Activated CD4-positive, alpha-beta memory T cell treated with anti-CD3 and anti-CD28 coated beads, Interleukin-2, amount 10 ng/mL, durations not matched to agents 7 days and 5 days (primary cell): Measurements from ENCODE around the gene PITHD1. TPM values are rescaled to one million over a fixed set of nuclear protein-coding genes. Genes with fewer than 3 reads are reported as not detected.
"Not testable (repeated sequence)": the region's sequence is repeated elsewhere in the genome, so short reads cannot be mapped to it uniquely, and the experiment has no call there.

Experiments
- CTCF ChIA-PET: fragments of 350-600 bp; sonication (Branson Sonifier 250); formaldehyde crosslinking; loops from one replicate; lab custom pipeline; 2021; ENCODE audit warnings: antibody characterized with exemption, inconsistent platforms; lab: Charles Lee
- POLR2A ChIA-PET: fragments of 350-600 bp; sonication (Branson Sonifier 250); formaldehyde crosslinking; loops from one replicate; lab custom pipeline; 2021; ENCODE audit warnings: antibody characterized with exemption; lab: Charles Lee
- DNase-seq: peaks from one replicate; pipeline ENCODE4 v3.0.0-alpha.2; 2020
- H3K27ac Mint-ChIP-seq: one replicate; pipeline ENCODE4 v1.8.0; 2021; ENCODE audit warnings: mild to moderate bottlenecking, mixed read lengths
- H3K27me3 Mint-ChIP-seq: one replicate; pipeline ENCODE4 v1.8.0; 2021; ENCODE audit warnings: mixed read lengths
- H3K36me3 Mint-ChIP-seq: one replicate; pipeline ENCODE4 v1.8.0; 2021; ENCODE audit warnings: low read depth, mixed read lengths
- H3K4me1 Mint-ChIP-seq: one replicate; pipeline ENCODE4 v1.8.0; 2021; ENCODE audit warnings: mixed read lengths
- H3K4me3 Mint-ChIP-seq: one replicate; pipeline ENCODE4 v1.8.0; 2021; ENCODE audit warnings: mild to moderate bottlenecking, mixed read lengths
- H3K9me3 Mint-ChIP-seq: one replicate; pipeline ENCODE4 v1.8.0; 2021; ENCODE audit warnings: mixed read lengths
- total RNA-seq, 2 experiments: library from RNA; stranded (reverse); gene quantifications; one replicate each; pipeline ENCODE4 v1.2.3, GENCODE V29; 2021

The PITHD1 gene, protein sequence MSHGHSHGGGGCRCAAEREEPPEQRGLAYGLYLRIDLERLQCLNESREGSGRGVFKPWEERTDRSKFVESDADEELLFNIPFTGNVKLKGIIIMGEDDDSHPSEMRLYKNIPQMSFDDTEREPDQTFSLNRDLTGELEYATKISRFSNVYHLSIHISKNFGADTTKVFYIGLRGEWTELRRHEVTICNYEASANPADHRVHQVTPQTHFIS
- total RNA-seq: 10 to 100 TPM; 50.0 to 51.6 TPM

DNA sequence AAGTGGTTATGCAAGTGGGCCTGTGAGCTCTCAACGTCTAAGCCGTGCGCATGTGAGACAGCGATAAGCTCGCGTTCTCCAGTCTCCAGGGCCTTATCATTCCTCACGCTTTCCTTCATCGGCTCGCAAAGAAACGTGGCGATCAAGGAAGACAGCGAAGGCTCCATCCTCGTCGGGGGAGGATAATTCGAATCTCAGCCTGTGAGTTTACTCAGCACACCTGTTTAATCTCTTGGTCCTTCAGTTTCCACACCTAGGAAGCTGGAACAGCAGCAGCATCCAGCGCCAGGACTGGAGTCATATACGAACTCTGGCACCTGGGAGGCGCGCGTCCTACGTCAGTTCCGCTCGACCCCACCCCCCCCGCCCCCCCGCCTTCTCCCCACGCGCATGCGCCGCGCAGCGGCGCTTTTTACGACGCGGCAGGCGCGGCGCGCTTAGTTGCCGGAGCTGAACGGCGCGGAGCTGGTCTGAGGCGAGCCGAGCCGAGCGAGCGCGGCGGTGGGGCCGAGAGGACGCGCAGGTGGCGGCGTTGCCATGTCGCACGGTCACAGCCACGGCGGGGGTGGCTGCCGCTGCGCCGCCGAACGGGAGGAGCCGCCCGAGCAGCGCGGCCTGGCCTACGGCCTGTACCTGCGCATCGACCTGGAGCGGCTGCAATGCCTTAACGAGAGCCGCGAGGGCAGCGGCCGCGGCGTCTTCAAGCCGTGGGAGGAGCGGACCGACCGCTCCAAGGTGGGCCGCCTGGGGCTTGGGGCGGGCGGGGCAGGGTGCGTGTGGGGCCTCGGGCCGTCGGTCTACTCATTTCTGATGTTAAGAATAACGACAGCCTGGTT, at the start of gene PITHD1:
Gene PITHD1, plus strand, starts transcription at position 440 of the 836 bp plus-strand sequence. Its CDS starts 98 bp downstream, at position 538.
- peak; percentile 85 for DNase-seq
- CTCF ChIA-PET: interaction anchor here (0.5 to 2.5 kb wide), 10 partner anchors 11 to 237 kb away, joined by 3 to 9 read pairs (median 4); partner anchors contain the start of genes ELOA and LYPLA2
- Mint-ChIP-seq H3K4me3 (peak within 1 kb of the TSS; percentile 83), H3K36me3 (peaks cover 11% of the 10 kb centered on the region), H3K27me3 (no peaks in the 10 kb centered on the region), H3K9me3 (no peaks in the 10 kb centered on the region), H3K4me1 (peaks cover 56% of the 10 kb centered on the region), H3K27ac (peak within 1 kb of the TSS; percentile 81)
- POLR2A ChIA-PET: interaction anchor here (0.8 to 6.1 kb wide), 20 partner anchors 12 to 254 kb away, joined by 3 to 115 read pairs (median 4); partner anchors contain the start of genes ELOA, GALE, HMGCL and LYPLA2

DNA sequence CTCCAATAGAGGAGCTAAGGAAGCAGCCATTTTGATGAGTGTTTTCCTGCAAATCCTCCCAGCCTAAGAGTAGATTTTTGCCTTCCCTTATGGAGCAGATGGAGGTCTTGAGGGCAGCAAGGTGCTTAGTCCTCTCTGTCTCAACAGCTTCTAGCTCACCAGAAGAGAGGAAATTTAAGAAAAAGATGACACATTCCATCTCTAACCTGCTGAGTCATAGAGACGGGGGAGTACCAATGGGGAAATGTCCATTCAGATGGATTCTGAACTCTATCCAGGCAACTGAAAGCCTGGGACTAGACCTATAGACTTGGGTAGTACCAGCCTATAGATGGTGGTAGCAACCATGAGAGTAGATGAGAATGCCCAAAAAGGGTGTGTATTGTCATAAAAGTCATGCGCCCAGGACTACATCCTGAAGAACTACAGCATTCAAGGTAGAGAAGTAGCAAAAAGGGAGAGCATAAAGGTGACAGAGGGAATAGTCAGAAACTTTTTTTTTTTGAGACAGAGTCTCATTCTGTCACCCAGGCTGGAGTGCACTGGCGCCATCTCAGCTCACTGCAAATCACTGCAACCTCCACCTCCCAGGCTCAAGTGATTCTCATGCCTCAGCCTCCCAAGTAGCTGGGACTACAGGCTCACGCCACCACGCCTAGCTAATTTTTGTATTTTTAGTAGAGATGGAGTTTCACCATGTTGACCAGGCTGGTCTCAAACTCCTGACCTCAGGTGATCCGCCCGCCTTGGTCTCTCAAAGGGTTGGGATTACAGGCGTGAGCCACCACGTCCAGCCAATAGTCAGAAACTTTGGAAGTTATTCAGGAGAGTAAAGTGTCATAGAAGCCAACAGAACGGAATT, 45.6 kb upstream of the PITHD1 start:
- H3K36me3 Mint-ChIP-seq: no peaks in the 10 kb centered on the region
- H3K4me1 Mint-ChIP-seq: peaks cover 16% of the 10 kb centered on the region
- H3K27me3 Mint-ChIP-seq: no peaks in the 10 kb centered on the region
- H3K4me3 Mint-ChIP-seq: no peak overlapping the region
- H3K27ac Mint-ChIP-seq: no peak overlapping the region
- POLR2A ChIA-PET: interaction anchor here (0.9 kb wide), 1 partner anchor 93 kb away, joined by 3 read pairs; the partner anchor contains the start of gene HMGCL
- CTCF ChIA-PET: interaction anchor here (1.5 kb wide), 1 partner anchor 12 kb away, joined by 3 read pairs; no protein-coding TSS in a partner anchor
- peaks cover 2% of the 10 kb centered on the region for H3K9me3 Mint-ChIP-seq
- DNase-seq: no peak

DNA sequence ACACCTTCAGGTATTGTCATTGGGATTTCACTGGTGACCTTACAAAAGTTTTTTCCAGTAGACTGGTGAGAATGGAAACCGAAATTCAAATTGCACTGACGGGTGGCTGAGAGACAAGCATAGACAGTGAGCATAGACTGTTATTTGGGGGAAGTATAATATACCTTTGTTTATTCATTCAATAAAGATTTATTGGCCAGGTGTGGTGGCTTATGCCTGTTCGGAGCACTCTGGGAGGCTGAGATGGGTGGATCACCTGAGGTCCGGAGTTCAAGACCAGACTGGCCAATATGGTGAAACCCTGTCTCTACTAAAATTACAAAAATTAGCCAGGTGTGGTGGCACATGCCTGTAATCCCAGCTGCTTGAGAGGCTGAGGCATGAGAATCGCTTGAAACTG, 44.9 kb upstream of the PITHD1 start:
- H3K4me3 Mint-ChIP-seq, H3K9me3 Mint-ChIP-seq, H3K36me3 Mint-ChIP-seq, DNase-seq, H3K27me3 Mint-ChIP-seq, H3K27ac Mint-ChIP-seq: not testable (repeated sequence)
- CTCF ChIA-PET: interaction anchor here (1.2 to 1.6 kb wide), 2 partner anchors 12 to 15 kb away, joined by 3 to 4 read pairs; no protein-coding TSS in a partner anchor
- POLR2A ChIA-PET: interaction anchor here (1.0 to 2.3 kb wide), 2 partner anchors 11 to 42 kb away, joined by 4 to 10 read pairs; partner anchors contain the start of genes ELOA and RPL11
- H3K4me1 Mint-ChIP-seq: peaks cover 16% of the 10 kb centered on the region

DNA sequence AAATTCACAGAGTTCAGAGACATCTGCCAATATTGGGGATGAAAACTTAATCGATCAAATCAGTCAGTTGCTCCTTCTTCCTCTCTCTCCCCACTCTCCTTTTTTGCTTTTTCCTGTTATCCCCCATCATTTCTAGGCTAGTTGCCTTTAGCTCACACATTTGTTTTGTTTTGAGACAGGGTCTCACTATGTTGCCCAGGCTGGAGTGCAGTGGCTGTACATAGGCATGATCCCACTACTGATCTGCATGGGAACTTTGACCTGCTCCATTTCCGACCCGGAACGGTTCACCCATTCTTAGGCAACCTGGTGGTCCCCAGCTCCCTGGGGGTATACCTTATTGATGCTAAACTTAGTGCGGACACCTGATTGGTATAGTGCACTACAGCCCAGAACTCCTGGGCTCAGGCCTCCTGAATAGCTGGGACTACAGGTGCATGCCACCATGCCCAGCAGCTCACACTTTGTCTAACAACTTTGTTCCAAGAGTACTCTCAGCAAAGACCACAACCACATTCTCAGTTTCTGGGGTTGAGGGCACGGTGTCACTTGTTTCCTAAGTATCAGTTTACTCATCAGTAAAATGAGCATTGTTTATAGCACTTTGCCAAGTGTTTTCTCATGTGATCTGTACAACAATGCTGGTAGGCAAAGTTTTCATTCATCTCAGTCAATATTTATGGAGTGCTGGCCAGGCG, 41.6 kb upstream of the PITHD1 start:
- H3K27me3 Mint-ChIP-seq: no peaks in the 10 kb centered on the region
- CTCF ChIA-PET: interaction anchor here (0.8 to 1.5 kb wide), 3 partner anchors 9 to 79 kb away, joined by 3 to 4 read pairs (median 3); partner anchors contain the start of gene RPL11
- H3K4me1 Mint-ChIP-seq: peaks cover 11% of the 10 kb centered on the region
- no peaks in the 10 kb centered on the region for H3K36me3 Mint-ChIP-seq
- peaks cover 2% of the 10 kb centered on the region for H3K9me3 Mint-ChIP-seq
- no peak overlapping the region for H3K27ac Mint-ChIP-seq
- peak; percentile 25 for DNase-seq
- no peak overlapping the region for H3K4me3 Mint-ChIP-seq
- POLR2A ChIA-PET: interaction anchor here (1.8 kb wide), 1 partner anchor 45 kb away, joined by 4 read pairs; the partner anchor contains the start of gene RPL11

DNA sequence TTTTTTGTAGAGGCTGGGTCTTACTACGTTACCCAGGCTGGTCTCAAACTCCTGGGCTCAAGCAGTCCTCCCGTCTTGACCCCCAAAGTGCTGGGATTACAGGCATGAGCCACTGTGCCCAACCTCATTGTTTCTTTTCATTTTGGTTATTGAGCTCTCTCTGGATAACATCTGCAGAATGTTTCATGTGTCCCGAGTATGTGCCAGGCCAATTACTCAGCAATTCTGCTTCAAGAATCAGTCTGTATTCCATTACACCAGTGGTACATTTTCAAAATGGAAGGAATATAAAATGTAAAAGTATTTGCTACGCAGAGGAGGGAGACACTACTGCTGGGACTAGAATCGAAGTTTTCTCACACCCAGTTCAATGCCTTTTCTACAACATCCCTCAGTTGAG, 36.6 kb upstream of the PITHD1 start:
- Mint-ChIP-seq H3K4me3 (peak overlapping the region; percentile 86), H3K27me3 (no peaks in the 10 kb centered on the region), H3K4me1 (peaks cover 31% of the 10 kb centered on the region), H3K36me3 (peaks cover 9% of the 10 kb centered on the region), H3K9me3 (no peaks in the 10 kb centered on the region), H3K27ac (no peak overlapping the region)
- ChIA-PET POLR2A (interaction anchor here (1.1 kb wide), 1 partner anchor 50 kb away, joined by 4 read pairs; the partner anchor contains the start of gene RPL11), CTCF (interaction anchor here (1.3 kb wide), 1 partner anchor 104 kb away, joined by 3 read pairs; no protein-coding TSS in a partner anchor)
- DNase-seq: no peak

DNA sequence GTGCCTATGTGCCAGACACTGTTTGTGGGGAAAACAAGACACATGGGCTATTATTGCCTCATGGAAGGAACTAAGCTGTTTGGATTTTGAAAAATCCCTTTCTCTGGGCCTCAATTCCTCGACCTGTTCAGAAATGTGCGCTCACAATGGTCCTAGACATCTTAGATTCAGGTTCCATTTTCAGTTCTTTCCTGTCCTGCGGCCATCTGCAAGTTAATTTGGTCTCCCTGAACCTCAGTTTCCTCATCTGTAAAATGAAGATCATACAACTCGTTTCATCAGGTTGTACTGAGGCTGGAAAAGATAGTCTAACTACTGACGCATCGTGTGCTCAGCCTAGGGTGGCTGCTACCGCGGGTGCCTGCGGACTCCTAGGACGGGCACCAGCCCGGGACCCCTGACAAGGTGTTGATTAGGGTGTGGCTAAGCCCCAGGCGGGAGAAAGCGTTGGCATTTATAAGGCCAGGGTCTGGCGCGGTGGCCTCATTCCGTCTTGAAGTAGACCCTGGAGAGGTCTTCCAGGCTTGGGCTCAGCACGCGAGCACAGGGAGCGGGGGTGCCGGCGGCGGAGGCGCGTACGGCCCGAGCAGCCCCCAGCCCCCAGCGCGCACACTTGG, 35.4 kb upstream of the PITHD1 start:
- H3K36me3 Mint-ChIP-seq: peaks cover 15% of the 10 kb centered on the region
- H3K9me3 Mint-ChIP-seq: no peaks in the 10 kb centered on the region
- H3K27me3 Mint-ChIP-seq: no peaks in the 10 kb centered on the region
- no peak for DNase-seq
- H3K4me1 Mint-ChIP-seq: peaks cover 38% of the 10 kb centered on the region
- H3K4me3 Mint-ChIP-seq: peak overlapping the region; percentile 86
- H3K27ac Mint-ChIP-seq: peak overlapping the region; percentile 82
- ChIA-PET POLR2A (interaction anchor here (0.9 to 6.5 kb wide), 13 partner anchors 8 to 217 kb away, joined by 3 to 62 read pairs (median 7); partner anchors contain the start of genes E2F2, GALE, LYPLA2 and PITHD1), CTCF (interaction anchor here (0.9 to 1.7 kb wide), 2 partner anchors 51 to 214 kb away, joined by 4 to 13 read pairs; partner anchors contain the start of gene RPL11)

DNA sequence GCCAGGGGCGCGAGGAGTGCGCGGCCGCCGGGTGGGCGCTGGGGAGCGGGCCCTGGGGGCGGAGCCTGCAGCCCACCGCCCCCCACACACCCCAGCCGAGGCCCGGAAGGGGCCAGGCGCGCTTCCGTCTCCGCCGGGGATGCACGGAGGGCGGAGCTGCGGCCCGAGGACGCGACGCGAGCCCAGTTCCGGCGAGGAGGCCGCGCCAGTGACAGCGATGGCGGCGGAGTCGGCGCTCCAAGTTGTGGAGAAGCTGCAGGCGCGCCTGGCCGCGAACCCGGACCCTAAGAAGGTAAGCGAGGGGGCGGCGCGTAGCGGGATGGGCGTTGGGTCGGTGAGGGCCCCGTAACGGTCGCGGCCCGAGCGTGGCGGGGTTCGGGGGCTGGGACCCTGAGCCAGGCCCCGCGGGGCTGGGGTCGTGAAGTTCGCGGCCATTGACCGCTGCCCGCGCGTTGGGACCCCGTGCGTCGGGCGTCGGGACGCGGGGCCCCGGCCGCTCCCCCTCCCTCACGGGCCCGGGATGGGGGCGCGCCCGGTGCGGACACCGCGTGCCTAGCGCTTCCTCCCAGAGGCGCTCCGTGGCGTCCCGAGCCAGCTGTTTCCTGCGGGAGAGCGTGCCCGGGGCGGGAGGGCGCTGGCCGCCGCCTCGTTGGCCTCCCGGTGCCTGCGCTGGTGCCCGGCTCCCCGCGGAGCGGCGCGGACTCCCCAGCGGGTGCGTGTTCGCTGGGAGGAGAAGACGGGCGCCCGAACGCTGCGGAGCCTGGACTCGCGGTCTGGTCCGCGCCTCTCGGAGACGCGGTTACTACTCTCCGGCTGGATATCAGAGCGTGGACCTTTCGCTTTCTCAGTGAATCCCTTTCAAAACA, 34.7 kb upstream of the PITHD1 start, which contains the start of gene ELOA:
Gene ELOA, plus strand, starts transcription at position 185 of the 866 bp plus-strand sequence. Its CDS starts 33 bp downstream, at position 218.
- POLR2A ChIA-PET: interaction anchor here (0.6 to 6.5 kb wide), 23 partner anchors 9 to 643 kb away, joined by 3 to 62 read pairs (median 5); partner anchors contain the start of genes E2F2, GALE, LYPLA2 and PITHD1
- no peaks in the 10 kb centered on the region for H3K27me3 Mint-ChIP-seq
- DNase-seq: peak; percentile 84

DNA sequence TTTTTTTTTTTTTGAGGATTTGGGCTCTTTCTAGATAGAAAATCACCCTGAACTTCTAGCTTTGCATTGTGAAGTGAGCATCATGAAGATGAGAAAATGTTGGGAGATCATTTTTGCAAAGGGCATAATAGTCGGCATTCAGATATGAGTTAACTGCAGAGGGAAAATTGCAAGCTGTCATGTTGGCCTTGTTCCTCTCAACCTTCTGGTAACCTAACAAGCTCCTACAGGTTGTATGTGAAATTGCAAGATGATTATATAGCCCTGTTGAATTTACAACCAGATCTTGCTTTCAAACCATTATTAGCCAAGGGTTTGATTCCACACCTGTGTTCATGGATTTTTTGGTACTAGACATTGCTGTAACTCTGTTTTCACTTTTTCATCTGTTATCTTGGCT, 32.7 kb upstream of the PITHD1 start:
- H3K4me1 Mint-ChIP-seq: peaks cover 49% of the 10 kb centered on the region
- H3K27ac Mint-ChIP-seq: peak overlapping the region; percentile 34
- no peaks in the 10 kb centered on the region for H3K27me3 Mint-ChIP-seq
- peaks cover 23% of the 10 kb centered on the region for H3K36me3 Mint-ChIP-seq
- peak overlapping the region; percentile 60 for H3K4me3 Mint-ChIP-seq
- ChIA-PET POLR2A (interaction anchor here (0.7 to 6.5 kb wide), 9 partner anchors 11 to 568 kb away, joined by 3 to 62 read pairs (median 10); partner anchors contain the start of genes PITHD1 and RPL11), CTCF (interaction anchor here (0.8 to 3.0 kb wide), 14 partner anchors 9 to 261 kb away, joined by 3 to 14 read pairs (median 4); partner anchors contain the start of genes ASAP3, PITHD1 and RPL11)
- DNase-seq: no peak
- no peaks in the 10 kb centered on the region for H3K9me3 Mint-ChIP-seq

More for the DNA sequence above, 34.7 kb upstream of the PITHD1 start, which contains the start of gene ELOA:
- Mint-ChIP-seq H3K4me3 (peak within 1 kb of the TSS; percentile 87), H3K27ac (peak within 1 kb of the TSS; percentile 87), H3K4me1 (peaks cover 45% of the 10 kb centered on the region), H3K9me3 (no peaks in the 10 kb centered on the region), H3K36me3 (peaks cover 15% of the 10 kb centered on the region)
- CTCF ChIA-PET: interaction anchor here (0.7 to 2.1 kb wide), 10 partner anchors 16 to 247 kb away, joined by 3 to 13 read pairs (median 4); partner anchors contain the start of genes HMGCL, PITHD1 and RPL11

DNA sequence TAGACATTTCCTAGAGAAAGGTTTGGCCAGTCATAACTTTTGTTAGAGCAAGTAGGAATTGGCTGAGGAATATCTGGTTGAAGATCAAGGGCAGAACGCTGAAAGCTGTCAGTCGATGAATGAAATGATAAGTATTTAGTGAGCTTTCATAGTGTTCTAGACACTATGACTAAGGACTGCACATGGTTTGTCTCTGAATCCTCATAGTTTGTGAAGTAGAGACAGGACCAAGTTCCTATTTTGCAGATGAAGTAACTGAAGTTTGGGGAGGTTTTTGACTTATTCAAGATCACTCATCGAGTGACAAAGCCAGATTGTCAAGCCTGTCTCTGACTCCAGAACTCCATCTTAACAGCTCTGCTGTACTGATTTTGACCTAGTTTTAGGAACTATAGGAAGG, 30.2 kb upstream of the PITHD1 start:
- H3K9me3 Mint-ChIP-seq: no peaks in the 10 kb centered on the region
- no peak overlapping the region for H3K27ac Mint-ChIP-seq
- no peak overlapping the region for H3K4me3 Mint-ChIP-seq
- POLR2A ChIA-PET: interaction anchor here (6.5 kb wide), 1 partner anchor 56 kb away, joined by 62 read pairs; the partner anchor contains the start of gene RPL11
- H3K27me3 Mint-ChIP-seq: no peaks in the 10 kb centered on the region
- no peak for DNase-seq
- peaks cover 43% of the 10 kb centered on the region for H3K4me1 Mint-ChIP-seq
- peaks cover 45% of the 10 kb centered on the region for H3K36me3 Mint-ChIP-seq
- CTCF ChIA-PET: interaction anchor here (0.6 to 3.0 kb wide), 5 partner anchors 10 to 401 kb away, joined by 3 to 14 read pairs (median 3); partner anchors contain the start of gene RPL11
